GM21528 (cell line): Measurements from ENCODE around the gene FBXW12.
"Not testable (repeated sequence)": the region's sequence is repeated elsewhere in the genome, so short reads cannot be mapped to it uniquely, and the experiment has no call there.

Source experiments
- ATAC-seq: cut with Tn5 transposase; IDR thresholded peaks from one replicate; pipeline ENCODE4 v1.9.1; 2021; ENCODE audit warnings: mild to moderate bottlenecking, moderate library complexity; ENCODE audit not compliant: unreplicated experiment, low FRiP score

FBXW12 gene

GRCh38 chr3:48372377-48372770 is 355 bp downstream of the FBXW12 start:
- no peak for ATAC-seq

- no peak for ATAC-seq
Observed at GRCh38 chr3:48372862-48373435, 930 bp downstream of the FBXW12 start.

- ATAC-seq: no peak
Observed at GRCh38 chr3:48387634-48388033, 15.6 kb downstream of the FBXW12 start.

- ATAC-seq: no peak
Observed at GRCh38 chr3:48388966-48389365, 16.9 kb downstream of the FBXW12 start.

GRCh38 chr3:48394391-48394790 is 22.4 kb downstream of the FBXW12 start:
- ATAC-seq: no peak

- no peak for ATAC-seq
Observed at GRCh38 chr3:48395714-48396113, 23.7 kb downstream of the FBXW12 start.

- ATAC-seq: no peak
Observed at GRCh38 chr3:48397767-48398681, 26.0 kb downstream of the FBXW12 start.

- no peak for ATAC-seq
Observed at GRCh38 chr3:48398701-48399386, 26.8 kb downstream of the FBXW12 start.

GRCh38 chr3:48399387-48400172 is 27.6 kb downstream of the FBXW12 start:
- no peak for ATAC-seq

- ATAC-seq: no peak
Observed at GRCh38 chr3:48400824-48401433, 28.9 kb downstream of the FBXW12 start.

- ATAC-seq: not testable (repeated sequence)
Observed at GRCh38 chr3:48401434-48401901, 29.4 kb downstream of the FBXW12 start.

- ATAC-seq: no peak
Observed at GRCh38 chr3:48402281-48402732, 30.3 kb downstream of the FBXW12 start.

- ATAC-seq: no peak
Observed at GRCh38 chr3:48402907-48403306, 30.9 kb downstream of the FBXW12 start.

- no peak for ATAC-seq
Observed at GRCh38 chr3:48403533-48404439, 31.8 kb downstream of the FBXW12 start.

- ATAC-seq: no peak
Observed at GRCh38 chr3:48404440-48405342, 32.7 kb downstream of the FBXW12 start.

GRCh38 chr3:48405343-48405881 is 33.4 kb downstream of the FBXW12 start:
- no peak for ATAC-seq

- no peak for ATAC-seq
Observed at GRCh38 chr3:48405971-48406370, 34.0 kb downstream of the FBXW12 start.
